ENCODE results near the gene ABCC6. TPM values are rescaled to one million over a fixed set of nuclear protein-coding genes. Genes with fewer than 3 reads are reported as not detected.

The ABCC6 gene
- total RNA-seq, 3 donors from 2014 or later (not counting 1 experiment from before 2014, with no cell fraction given) = 0.16 to 0.25 TPM; not detected in 1

- TF ChIP-seq, protein P1, sequence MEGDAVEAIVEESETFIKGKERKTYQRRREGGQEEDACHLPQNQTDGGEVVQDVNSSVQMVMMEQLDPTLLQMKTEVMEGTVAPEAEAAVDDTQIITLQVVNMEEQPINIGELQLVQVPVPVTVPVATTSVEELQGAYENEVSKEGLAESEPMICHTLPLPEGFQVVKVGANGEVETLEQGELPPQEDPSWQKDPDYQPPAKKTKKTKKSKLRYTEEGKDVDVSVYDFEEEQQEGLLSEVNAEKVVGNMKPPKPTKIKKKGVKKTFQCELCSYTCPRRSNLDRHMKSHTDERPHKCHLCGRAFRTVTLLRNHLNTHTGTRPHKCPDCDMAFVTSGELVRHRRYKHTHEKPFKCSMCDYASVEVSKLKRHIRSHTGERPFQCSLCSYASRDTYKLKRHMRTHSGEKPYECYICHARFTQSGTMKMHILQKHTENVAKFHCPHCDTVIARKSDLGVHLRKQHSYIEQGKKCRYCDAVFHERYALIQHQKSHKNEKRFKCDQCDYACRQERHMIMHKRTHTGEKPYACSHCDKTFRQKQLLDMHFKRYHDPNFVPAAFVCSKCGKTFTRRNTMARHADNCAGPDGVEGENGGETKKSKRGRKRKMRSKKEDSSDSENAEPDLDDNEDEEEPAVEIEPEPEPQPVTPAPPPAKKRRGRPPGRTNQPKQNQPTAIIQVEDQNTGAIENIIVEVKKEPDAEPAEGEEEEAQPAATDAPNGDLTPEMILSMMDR (IDR thresholded peaks at IDR 0.05) = no peak
- intact Hi-C loops (cut with micrococcal nuclease) = no loop called here
- Mint-ChIP-seq H3K4me3 (no peak overlapping the region), H3K36me3 (peaks cover 7% of the 10 kb centered on the region), H3K9me3 (peaks cover 0 to 4% of the 10 kb centered on the region in 2 donors), H3K27me3 (ENCODE audit: low read depth in 2 of 2) (no peaks in the 10 kb centered on the region), H3K27ac (no peak overlapping the region), H3K4me1 (peaks cover 24 to 26% of the 10 kb centered on the region in 2 donors)
- 99% methylated on average over 7 of the region's 7 CpGs for WGBS (ENCODE audit: insufficient coverage)
- ATAC-seq (no peak), DNase-seq (no peak)
- no peak overlapping the region for H3K4me3 ChIP-seq (ENCODE audit: low read length)
- H3K4me1 ChIP-seq (ENCODE audit: control insufficient read depth, insufficient read depth, low read length) = peaks cover 29% of the 10 kb centered on the region
- no peaks in the 10 kb centered on the region for H3K27me3 ChIP-seq (ENCODE audit: control insufficient read depth, insufficient read depth, low read length)
- H3K9me3 ChIP-seq (ENCODE audit: control insufficient read depth, insufficient read depth, low read length) = peaks cover 15% of the 10 kb centered on the region
- peaks cover 45% of the 10 kb centered on the region for H3K36me3 ChIP-seq (ENCODE audit: control insufficient read depth, insufficient read depth, low read length)
- no peak overlapping the region for H3K27ac ChIP-seq (ENCODE audit: low read length)
Observed at GRCh38 chr16:16116841-16117240, 106.5 kb downstream of the ABCC6 start.

GRCh38 chr16:16113076-16113475, 110.2 kb downstream of the ABCC6 start:
- no peaks in the 10 kb centered on the region for H3K27me3 Mint-ChIP-seq (ENCODE audit: low read depth in 2 of 2)
- no peak for ATAC-seq
- 97% methylated on average over 7 of the region's 8 CpGs for WGBS (ENCODE audit: insufficient coverage)

DNA sequence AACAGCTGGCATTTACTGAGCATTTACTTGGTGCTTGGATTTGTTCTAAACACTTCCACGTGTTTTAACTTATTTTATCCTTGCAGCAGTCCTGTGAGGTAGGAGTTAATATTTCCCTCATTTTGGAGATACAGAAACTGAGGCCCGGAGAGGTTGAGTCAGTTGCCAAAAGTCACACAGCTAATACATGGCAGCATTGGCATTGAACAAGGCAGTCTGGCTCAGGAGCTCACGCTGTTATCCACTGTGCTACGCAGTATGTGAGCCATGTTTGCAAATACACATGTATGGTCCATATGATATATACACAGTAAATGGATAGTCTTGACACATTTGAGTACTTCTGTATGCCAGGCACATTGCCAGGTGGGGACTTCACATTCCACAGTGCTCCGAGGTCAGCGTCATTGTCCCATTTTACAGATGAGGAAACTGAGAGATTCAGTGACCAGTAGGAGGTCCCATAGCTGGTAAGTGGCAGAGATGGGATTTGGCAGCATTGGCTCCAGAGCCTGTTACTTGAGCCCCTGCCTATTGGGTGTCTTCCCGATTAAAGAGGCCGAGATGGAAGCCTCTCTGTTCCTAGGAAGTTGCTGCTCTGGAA, 110.7 kb downstream of the ABCC6 start:
- DNase-seq (no peak), ATAC-seq (no peak)
- Mint-ChIP-seq H3K4me1 (no peaks in the 10 kb centered on the region), H3K27me3 (ENCODE audit: low read depth in 2 of 2) (no peaks in the 10 kb centered on the region), H3K9me3 (no peaks in the 10 kb centered on the region), H3K27ac (no peak overlapping the region), H3K4me3 (no peak overlapping the region), H3K36me3 (no peaks in the 10 kb centered on the region)
- TF ChIP-seq, protein P1 (IDR thresholded peaks at IDR 0.05) = no peak
- Histone ChIP-seq H3K27me3 (ENCODE audit: control insufficient read depth, insufficient read depth, low read length) (no peaks in the 10 kb centered on the region), H3K36me3 (ENCODE audit: control insufficient read depth, insufficient read depth, low read length) (peaks cover 56% of the 10 kb centered on the region), H3K27ac (ENCODE audit: low read length) (no peak overlapping the region), H3K4me1 (ENCODE audit: control insufficient read depth, insufficient read depth, low read length) (no peaks in the 10 kb centered on the region), H3K4me3 (ENCODE audit: low read length) (no peak overlapping the region), H3K9me3 (ENCODE audit: control insufficient read depth, insufficient read depth, low read length) (peaks cover 4% of the 10 kb centered on the region)
- intact Hi-C loops (cut with micrococcal nuclease) = no loop called here
- WGBS (ENCODE audit: insufficient coverage) = 86% methylated on average over 8 of the region's 8 CpGs

More at GRCh38 chr16:16113076-16113475, 110.2 kb downstream of the ABCC6 start:
- TF ChIP-seq, protein P1 (IDR thresholded peaks at IDR 0.05) = no peak
- Mint-ChIP-seq H3K9me3 (no peaks in the 10 kb centered on the region), H3K36me3 (peaks cover 4% of the 10 kb centered on the region), H3K4me1 (no peaks in the 10 kb centered on the region), H3K4me3 (no peak overlapping the region), H3K27ac (no peak overlapping the region)
- H3K27ac ChIP-seq (ENCODE audit: low read length) = no peak overlapping the region
- H3K4me3 ChIP-seq (ENCODE audit: low read length) = no peak overlapping the region
- intact Hi-C loops (cut with micrococcal nuclease) = no loop called here
- peaks cover 9% of the 10 kb centered on the region for H3K9me3 ChIP-seq (ENCODE audit: control insufficient read depth, insufficient read depth, low read length)
- no peak for DNase-seq
- no peaks in the 10 kb centered on the region for H3K4me1 ChIP-seq (ENCODE audit: control insufficient read depth, insufficient read depth, low read length)
- no peaks in the 10 kb centered on the region for H3K27me3 ChIP-seq (ENCODE audit: control insufficient read depth, insufficient read depth, low read length)
- peaks cover 53% of the 10 kb centered on the region for H3K36me3 ChIP-seq (ENCODE audit: control insufficient read depth, insufficient read depth, low read length)

DNA sequence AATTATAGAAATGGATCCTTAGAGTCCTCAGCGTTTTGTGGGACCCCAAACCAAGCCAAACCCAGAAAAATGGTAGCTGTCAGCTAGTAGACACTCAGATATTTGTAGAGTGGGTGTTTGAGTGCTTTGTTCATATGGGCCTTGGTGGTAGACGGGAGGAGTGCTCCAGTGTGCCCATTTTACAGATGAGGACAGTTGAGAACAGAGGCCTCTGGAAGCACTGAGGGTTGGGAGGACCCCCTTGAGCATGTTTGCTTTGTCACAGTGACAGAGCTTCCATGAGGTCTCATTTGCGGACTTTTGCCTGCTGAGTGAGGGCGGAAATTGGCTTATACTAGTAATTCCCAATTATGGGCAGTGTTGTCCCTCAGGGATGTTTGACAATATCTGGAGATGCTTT, 111.7 kb downstream of the ABCC6 start:
- Mint-ChIP-seq H3K4me1 (no peaks in the 10 kb centered on the region), H3K36me3 (no peaks in the 10 kb centered on the region), H3K4me3 (no peak overlapping the region), H3K9me3 (no peaks in the 10 kb centered on the region), H3K27me3 (ENCODE audit: low read depth in 2 of 2) (no peaks in the 10 kb centered on the region), H3K27ac (no peak overlapping the region)
- DNase-seq (no peak), ATAC-seq (no peak)
- Histone ChIP-seq H3K36me3 (ENCODE audit: control insufficient read depth, insufficient read depth, low read length) (peaks cover 52% of the 10 kb centered on the region), H3K4me3 (ENCODE audit: low read length) (no peak overlapping the region), H3K27me3 (ENCODE audit: control insufficient read depth, insufficient read depth, low read length) (no peaks in the 10 kb centered on the region), H3K9me3 (ENCODE audit: control insufficient read depth, insufficient read depth, low read length) (no peaks in the 10 kb centered on the region), H3K4me1 (ENCODE audit: control insufficient read depth, insufficient read depth, low read length) (no peaks in the 10 kb centered on the region), H3K27ac (ENCODE audit: low read length) (no peak overlapping the region)
- 94% methylated on average over 4 of the region's 4 CpGs for WGBS (ENCODE audit: insufficient coverage)
- intact Hi-C loops (cut with micrococcal nuclease) = no loop called here
- TF ChIP-seq, protein P1 (IDR thresholded peaks at IDR 0.05) = no peak

All from natural killer cell (primary cell).